G401 (cell line): ENCODE data around the gene GPR132. TPM values are rescaled to one million over a fixed set of nuclear protein-coding genes. Genes with fewer than 3 reads are reported as not detected.
"Not testable (repeated sequence)": the region's sequence is repeated elsewhere in the genome, so short reads cannot be mapped to it uniquely, and the experiment has no call there.

Experiments
- DNase-seq: peaks from one replicate; pipeline ENCODE4 v3.0.0-alpha.2; 2015; ENCODE audit warnings: low spot score
- in situ Hi-C: cut with HindIII; loops from 2 replicates; pipeline ENCODE4 v1.10.0; 2016; ENCODE audit warnings: low sequenced_read_pairs, mixed read lengths
- total RNA-seq: library from RNA; depleted of rRNA; stranded (reverse); fragments of >200 nt; shearing (Covaris generic); gene quantifications from 2 replicates; pipeline ENCODE4 v1.2.3, GENCODE V29; 2014

The GPR132 gene
- total RNA-seq, 1 experiment from 2014 or later: not detected

DNA sequence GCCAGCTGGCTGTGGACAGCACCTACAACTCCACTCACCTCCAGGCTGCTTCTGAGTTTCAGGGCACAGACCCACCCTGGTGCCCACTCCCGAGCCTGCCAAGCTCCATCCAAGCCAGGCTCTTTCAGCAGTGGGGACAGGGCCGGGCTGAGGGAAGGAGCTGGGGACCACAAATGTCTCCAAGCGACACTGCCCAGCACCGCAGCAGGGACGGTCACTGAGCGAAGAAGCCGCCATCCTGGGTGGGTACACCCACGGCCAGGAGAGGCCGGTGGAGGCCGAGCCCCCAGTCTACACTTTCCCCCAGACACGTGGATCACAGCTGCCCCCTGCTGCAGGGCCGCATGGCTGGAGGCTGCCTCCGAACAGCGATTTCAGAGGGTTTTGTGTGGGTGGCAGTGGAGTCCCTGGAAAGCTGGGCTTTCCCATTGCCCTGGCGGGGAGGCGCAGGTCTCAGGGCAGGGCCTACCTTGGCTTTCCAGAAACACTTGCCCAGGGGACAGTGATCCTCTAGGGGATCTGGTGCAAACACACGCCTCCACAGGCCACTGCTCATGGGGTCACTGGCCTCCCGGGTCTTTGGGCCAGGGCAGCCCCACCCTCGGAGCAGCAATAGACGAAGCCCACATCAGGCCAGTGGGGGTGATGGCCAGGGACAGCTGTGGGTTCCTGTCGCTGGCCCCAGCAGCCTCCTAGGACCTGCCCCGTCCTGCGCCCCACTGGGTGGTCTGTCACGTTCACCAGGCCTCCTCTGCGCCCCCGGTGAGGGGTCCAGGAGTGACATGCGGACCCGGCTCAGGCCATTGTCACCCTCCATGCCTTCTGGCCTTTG lies 1.2 kb upstream of the GPR132 start:
- no peak for DNase-seq
- in situ Hi-C loops: no loop called here

- DNase-seq: no peak
- in situ Hi-C loops: no loop called here
Measured at GRCh38 chr14:105064721-105065143, 498 bp downstream of the GPR132 start.

DNA sequence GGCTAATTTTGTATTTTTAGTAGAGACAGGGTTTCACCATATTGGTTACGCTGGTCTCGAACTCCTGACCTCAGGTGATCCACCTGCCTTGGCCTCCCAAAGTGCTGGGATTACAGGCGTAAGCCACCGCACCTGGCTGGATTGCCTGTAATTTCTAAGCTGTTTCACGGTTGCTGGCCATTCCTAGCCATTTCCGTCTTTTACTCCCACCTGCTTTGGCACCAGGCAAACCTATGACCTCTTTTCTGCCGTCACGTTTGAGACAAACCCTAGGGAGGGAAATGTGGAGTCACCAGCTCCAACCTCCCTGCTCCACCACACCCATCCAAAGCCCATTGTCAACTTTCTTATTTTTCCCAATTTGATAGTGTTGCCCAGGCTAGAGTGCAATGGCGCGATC lies 1.2 kb downstream of the GPR132 start:
- in situ Hi-C loops: no loop called here
- no peak for DNase-seq

DNA sequence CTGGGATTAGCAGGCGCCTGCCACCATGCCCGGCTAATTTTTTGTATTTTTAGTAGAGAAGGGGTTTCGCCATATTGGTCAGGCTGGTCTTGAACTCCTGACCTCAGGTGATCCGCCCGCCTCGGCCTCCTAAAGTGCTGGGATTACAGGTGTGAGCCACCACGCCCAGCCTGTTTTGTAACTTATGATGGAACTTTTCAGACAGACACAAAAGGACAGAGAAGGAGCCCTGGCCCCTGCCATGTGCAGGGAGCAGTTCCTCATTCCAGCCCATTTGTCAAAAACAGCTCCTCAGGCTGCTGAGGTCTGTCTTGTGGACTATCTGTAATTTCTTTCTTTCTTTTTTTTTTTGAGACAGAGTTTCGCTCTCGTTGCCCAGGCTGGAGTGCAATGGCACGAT lies 1.7 kb downstream of the GPR132 start:
- in situ Hi-C loops, DNase-seq: not testable (repeated sequence)

GRCh38 chr14:105063056-105063455 lies 2.2 kb downstream of the GPR132 start:
- in situ Hi-C loops: no loop called here
- no peak for DNase-seq

DNA sequence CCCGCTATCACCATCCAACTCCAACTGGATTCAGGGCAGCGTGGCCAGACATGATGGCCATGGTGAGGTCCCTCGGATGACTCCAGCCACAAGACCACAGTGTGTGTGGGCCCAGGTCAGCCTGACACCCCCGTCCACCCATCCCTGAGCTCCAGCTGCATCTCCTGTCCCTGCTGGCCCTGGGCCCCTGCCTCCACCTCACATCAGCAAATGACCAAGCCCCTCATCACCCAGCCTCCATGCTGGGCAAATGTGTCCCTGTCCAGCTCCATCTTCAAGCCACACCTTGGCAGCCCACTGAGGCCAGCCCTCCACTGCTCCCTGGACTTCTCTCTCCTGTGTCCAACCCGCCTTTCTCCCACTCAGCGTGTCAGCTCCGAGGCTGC lies 3.2 kb downstream of the GPR132 start:
- in situ Hi-C loops: no loop called here
- no peak for DNase-seq

DNA sequence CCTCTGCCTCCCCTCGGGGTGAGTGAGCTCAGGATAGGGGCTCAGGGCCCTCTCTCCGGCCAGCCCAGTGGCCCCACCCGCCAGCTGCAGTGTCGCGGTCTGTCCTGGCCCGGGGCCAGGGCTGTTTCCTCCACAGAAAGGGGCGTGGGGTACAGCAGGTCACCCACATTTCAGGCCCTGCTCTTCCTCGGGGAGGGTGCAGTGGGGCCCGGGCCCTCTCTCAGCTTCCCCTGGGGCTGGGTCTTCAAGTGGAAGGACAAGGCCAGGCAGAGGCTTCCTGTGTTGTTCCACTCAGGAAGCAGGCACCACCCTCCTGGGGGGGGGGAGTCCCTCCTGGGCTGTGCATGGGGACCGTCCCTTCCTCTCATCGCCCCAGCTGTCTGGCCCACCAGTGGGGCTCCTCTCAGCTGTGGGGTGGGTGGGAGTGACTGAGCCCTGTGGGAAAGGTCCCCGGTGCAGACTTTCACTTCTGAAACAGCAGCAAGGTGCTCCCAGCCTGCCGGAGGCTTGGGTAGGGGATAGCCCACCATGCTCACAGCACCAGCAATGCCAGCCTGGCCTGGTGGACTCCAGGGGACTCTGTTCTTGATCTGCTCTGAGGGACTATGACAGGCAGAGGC lies 3.7 kb downstream of the GPR132 start:
- in situ Hi-C loops: no loop called here
- no peak for DNase-seq

GRCh38 chr14:105060751-105061427 lies 4.3 kb downstream of the GPR132 start:
- no peak for DNase-seq
- in situ Hi-C loops: no loop called here

DNA sequence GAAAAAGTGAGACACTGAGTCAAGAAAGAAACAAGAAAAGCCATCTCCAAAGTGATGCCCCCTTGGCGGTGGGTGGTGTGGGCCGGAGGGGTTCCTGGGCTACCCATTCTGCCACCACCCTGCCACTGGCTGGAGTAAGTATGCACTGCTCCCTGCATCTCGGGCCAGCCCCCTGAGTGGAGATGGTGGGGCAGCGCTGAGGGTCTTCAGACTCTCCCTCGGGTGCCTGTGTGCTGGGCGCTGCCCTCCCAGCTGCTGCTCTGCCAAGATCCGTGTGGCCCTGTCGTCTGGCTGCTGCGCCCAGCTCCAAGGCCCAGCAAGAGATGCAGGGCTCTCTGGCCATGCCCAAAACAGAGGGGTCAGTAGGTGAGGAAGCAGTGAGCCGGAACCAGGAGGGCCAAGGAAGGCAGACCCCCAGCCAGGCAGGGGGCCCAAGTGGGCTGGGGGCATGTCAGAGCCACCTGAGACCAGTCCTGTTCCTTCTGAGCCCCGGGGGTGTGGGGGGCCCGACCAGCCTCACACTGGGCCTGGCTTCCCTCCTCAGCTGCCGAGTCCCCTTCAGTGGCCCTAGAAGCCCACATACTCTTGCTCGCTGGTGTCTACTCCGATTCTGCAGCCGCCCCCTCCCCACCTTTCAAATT lies 5.2 kb downstream of the GPR132 start:
- in situ Hi-C loops: loop anchor here (5.0 kb wide), 1 partner anchor 123 kb away; no protein-coding TSS in a partner anchor
- no peak for DNase-seq

- DNase-seq: no peak
- in situ Hi-C loops: loop anchor here (5.0 kb wide), 1 partner anchor 122 kb away; no protein-coding TSS in a partner anchor
Measured at GRCh38 chr14:105059035-105059924, 6.0 kb downstream of the GPR132 start.

DNA sequence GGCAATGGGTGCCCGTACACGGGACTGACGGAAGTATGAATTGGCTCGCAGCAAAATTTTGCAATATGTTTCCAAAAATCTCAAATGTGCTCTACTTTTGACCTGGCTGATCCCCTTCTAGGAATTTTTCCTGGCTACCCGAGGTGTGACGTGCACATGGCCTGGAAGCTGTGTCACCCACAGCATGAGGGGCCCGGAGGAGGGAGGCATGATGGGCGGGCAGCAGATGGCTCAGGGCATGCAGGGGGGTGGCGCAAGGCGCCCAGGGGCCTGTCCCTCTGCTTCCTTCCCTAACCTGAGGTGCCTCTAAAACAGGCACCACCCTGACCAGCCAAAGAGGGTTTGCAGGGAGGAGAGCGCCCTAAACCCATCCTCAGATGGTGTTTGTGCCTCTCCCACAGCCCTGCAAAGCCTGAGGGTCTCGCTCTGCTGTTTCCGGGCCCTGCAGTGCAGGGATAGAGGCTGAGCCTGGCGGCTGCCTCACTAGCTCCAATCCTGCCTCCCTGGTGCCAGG lies 6.7 kb downstream of the GPR132 start:
- in situ Hi-C loops: loop anchor here (5.0 kb wide), 1 partner anchor 121 kb away; no protein-coding TSS in a partner anchor

DNA sequence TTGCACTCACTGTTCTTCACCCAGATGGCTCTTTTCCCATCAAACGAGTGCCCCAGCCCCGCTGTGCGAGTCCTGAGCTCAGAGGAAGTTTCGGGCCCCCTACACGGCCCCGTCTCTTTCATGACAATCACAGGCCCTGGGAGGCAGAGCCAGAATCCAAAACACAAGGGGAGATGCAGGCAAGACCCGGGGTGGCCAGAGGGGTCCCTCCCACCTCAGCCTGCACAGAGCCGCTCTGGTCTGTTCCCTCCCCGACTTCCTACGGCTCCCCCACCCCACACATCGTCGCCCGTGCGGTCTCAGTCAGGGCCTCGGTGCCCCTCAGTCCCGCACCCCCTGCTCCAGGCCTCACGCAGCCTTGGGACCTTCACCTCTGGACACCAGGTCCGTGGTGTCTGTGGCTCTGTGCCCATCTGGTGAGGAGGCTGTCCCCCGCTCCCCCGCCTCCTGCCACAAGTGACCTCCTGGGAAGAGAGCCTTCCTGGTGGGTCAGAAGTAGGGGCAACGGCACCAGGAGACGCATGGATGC lies 8.9 kb downstream of the GPR132 start:
- no peak for DNase-seq
- in situ Hi-C loops: loop anchor here (5.0 kb wide), 1 partner anchor 119 kb away; no protein-coding TSS in a partner anchor

More for the DNA sequence above, 6.7 kb downstream of the GPR132 start:
- DNase-seq: no peak

- DNase-seq: no peak
- in situ Hi-C loops: loop anchor here (5.0 kb wide), 1 partner anchor 119 kb away; no protein-coding TSS in a partner anchor
Measured at GRCh38 chr14:105055736-105056302, 9.4 kb downstream of the GPR132 start.

- in situ Hi-C loops: loop anchor here (5.0 kb wide), 1 partner anchor 118 kb away; no protein-coding TSS in a partner anchor
- DNase-seq: no peak
Measured at GRCh38 chr14:105055334-105055733, 9.9 kb downstream of the GPR132 start.

- DNase-seq: no peak
- in situ Hi-C loops: no loop called here
Measured at GRCh38 chr14:105053996-105054395, 11.2 kb downstream of the GPR132 start.

- in situ Hi-C loops: no loop called here
Measured at GRCh38 chr14:105053421-105053820, 11.8 kb downstream of the GPR132 start.

GRCh38 chr14:105052110-105052458 lies 13.1 kb downstream of the GPR132 start:
- in situ Hi-C loops: no loop called here
- no peak for DNase-seq

More at GRCh38 chr14:105053421-105053820, 11.8 kb downstream of the GPR132 start:
- no peak for DNase-seq
